ENCODE measurements around the gene MYCBP2.

The MYCBP2 gene

DNA sequence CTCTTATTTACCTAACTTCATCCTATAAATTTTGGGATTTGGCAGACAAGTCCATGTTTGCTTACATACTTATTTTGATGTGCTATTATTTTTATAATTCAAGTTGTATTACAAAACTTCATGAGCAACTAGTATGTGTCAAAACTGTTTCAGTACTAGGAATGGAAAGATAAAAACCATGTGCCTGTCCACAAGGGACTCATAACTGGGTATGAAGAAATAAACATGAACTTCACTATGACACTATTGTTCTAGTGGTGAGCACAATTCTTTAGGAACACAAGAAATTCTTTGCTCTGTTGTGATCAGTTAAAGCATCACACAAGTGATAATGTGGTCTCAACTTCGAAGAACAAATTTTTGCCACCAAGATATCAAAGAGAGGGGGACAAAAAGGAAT lies 202.5 kb downstream of the MYCBP2 start:
- DNase-seq (ENCODE audit: low read depth): no peak
- no peak overlapping the region for H3K4me3 ChIP-seq (ENCODE audit: low read length)
- TF ChIP-seq, protein P1, sequence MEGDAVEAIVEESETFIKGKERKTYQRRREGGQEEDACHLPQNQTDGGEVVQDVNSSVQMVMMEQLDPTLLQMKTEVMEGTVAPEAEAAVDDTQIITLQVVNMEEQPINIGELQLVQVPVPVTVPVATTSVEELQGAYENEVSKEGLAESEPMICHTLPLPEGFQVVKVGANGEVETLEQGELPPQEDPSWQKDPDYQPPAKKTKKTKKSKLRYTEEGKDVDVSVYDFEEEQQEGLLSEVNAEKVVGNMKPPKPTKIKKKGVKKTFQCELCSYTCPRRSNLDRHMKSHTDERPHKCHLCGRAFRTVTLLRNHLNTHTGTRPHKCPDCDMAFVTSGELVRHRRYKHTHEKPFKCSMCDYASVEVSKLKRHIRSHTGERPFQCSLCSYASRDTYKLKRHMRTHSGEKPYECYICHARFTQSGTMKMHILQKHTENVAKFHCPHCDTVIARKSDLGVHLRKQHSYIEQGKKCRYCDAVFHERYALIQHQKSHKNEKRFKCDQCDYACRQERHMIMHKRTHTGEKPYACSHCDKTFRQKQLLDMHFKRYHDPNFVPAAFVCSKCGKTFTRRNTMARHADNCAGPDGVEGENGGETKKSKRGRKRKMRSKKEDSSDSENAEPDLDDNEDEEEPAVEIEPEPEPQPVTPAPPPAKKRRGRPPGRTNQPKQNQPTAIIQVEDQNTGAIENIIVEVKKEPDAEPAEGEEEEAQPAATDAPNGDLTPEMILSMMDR (conservative IDR thresholded peaks at IDR 0.05; ENCODE audit: low read length): no peak

DNA sequence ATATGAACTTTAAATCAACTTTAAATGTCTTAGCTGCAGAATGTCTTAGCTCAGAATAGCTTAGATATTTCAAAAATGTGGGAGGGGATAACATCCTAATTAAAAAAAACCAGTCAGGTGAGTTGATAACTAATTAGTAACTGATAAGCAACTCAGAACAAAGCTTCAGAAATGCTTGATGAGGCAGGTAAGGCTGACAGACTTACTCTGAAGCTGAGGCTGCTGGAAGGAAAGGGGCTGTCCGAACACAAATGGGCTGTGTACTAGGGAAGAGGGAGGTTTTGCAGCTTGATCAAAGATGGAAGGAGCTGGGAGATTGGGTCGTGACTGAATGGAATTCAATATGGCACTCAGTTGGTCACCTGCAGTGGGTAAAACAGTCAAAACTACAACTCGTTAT lies 208.8 kb downstream of the MYCBP2 start:
- DNase-seq (ENCODE audit: low read depth): no peak
- TF ChIP-seq, protein P1 (conservative IDR thresholded peaks at IDR 0.05; ENCODE audit: low read length): no peak
- H3K4me3 ChIP-seq (ENCODE audit: low read length): no peak overlapping the region

GRCh38 chr13:77114271-77114670 lies 212.6 kb downstream of the MYCBP2 start:
- H3K4me3 ChIP-seq (ENCODE audit: low read length): no peak overlapping the region
- DNase-seq (ENCODE audit: low read depth): no peak
- TF ChIP-seq, protein P1 (conservative IDR thresholded peaks at IDR 0.05; ENCODE audit: low read length): no peak

- TF ChIP-seq, protein P1 (conservative IDR thresholded peaks at IDR 0.05; ENCODE audit: low read length): no peak
- DNase-seq (ENCODE audit: low read depth): peak; percentile 20
- H3K4me3 ChIP-seq (ENCODE audit: low read length): no peak overlapping the region
Measured at GRCh38 chr13:77113496-77113895, 213.4 kb downstream of the MYCBP2 start.

GRCh38 chr13:77105051-77105450 lies 221.8 kb downstream of the MYCBP2 start:
- no peak for DNase-seq (ENCODE audit: low read depth)
- TF ChIP-seq, protein P1 (conservative IDR thresholded peaks at IDR 0.05; ENCODE audit: low read length): no peak
- H3K4me3 ChIP-seq (ENCODE audit: low read length): no peak overlapping the region

- no peak for DNase-seq (ENCODE audit: low read depth)
- TF ChIP-seq, protein P1 (conservative IDR thresholded peaks at IDR 0.05; ENCODE audit: low read length): no peak
- H3K4me3 ChIP-seq (ENCODE audit: low read length): no peak overlapping the region
Measured at GRCh38 chr13:77099415-77099814, 227.5 kb downstream of the MYCBP2 start.

- no peak overlapping the region for H3K4me3 ChIP-seq (ENCODE audit: low read length)
- TF ChIP-seq, protein P1 (conservative IDR thresholded peaks at IDR 0.05; ENCODE audit: low read length): no peak
- DNase-seq (ENCODE audit: low read depth): no peak
Measured at GRCh38 chr13:77095288-77095687, 231.6 kb downstream of the MYCBP2 start.

Measured in AG10803 (cell line).